Liver (tissue), 9 donors: ENCODE results near the gene SLC2A5. TPM values are rescaled to one million over a fixed set of nuclear protein-coding genes. Genes with fewer than 3 reads are reported as not detected.

Experiments
- DNase-seq: peaks from one replicate; pipeline ENCODE4 v3.0.0-alpha.2; 2017; ENCODE audit warnings: low spot score
- H3K27ac ChIP-seq, 2 donors: one replicate each; pipeline ENCODE4 v1.7.0; 2013; ENCODE audit warnings: inconsistent platforms in 2 of 2, low read length in 2 of 2, control low read depth in 1 of 2, low read depth in 1 of 2, mild to moderate bottlenecking in 1 of 2
- H3K27me3 ChIP-seq, 4 donors: one replicate each; pipeline versions ENCODE4 v1.6.1 to v1.7.0; 2013; ENCODE audit warnings: low read length in 3 of 4, inconsistent platforms in 1 of 4, mild to moderate bottlenecking in 1 of 4, moderate library complexity in 1 of 4; ENCODE audit not compliant: control insufficient read depth in 4 of 4, insufficient read depth in 4 of 4
- H3K36me3 ChIP-seq, 4 donors: one replicate each; pipeline versions ENCODE4 v1.6.1 to v1.7.0; 2013; ENCODE audit warnings: low read length in 3 of 4, mild to moderate bottlenecking in 3 of 4, low read depth in 1 of 4, moderate library complexity in 1 of 4; ENCODE audit not compliant: control insufficient read depth in 4 of 4, insufficient read depth in 3 of 4
- H3K4me1 ChIP-seq, 4 donors: one replicate each; pipeline versions ENCODE4 v1.6.1 to v1.7.0; 2013; ENCODE audit warnings: low read length in 3 of 4, mild to moderate bottlenecking in 3 of 4, moderate library complexity in 1 of 4; ENCODE audit not compliant: control insufficient read depth in 4 of 4, insufficient read depth in 4 of 4
- H3K4me3 ChIP-seq, 3 donors: one replicate each; pipeline versions ENCODE4 v1.6.1 to v1.7.0; 2013; ENCODE audit warnings: low read length in 3 of 3, control low read depth in 1 of 3, low read depth in 1 of 3, mild to moderate bottlenecking in 1 of 3
- H3K9ac ChIP-seq, 2 donors: one replicate each; pipeline ENCODE4 v1.7.0; 2013; ENCODE audit warnings: low read length in 2 of 2, mild to moderate bottlenecking in 2 of 2, moderate library complexity in 2 of 2, control low read depth in 1 of 2, low read depth in 1 of 2
- H3K9me3 ChIP-seq, 4 donors: one replicate each; pipeline versions ENCODE4 v1.6.1 to v1.7.0; 2013; ENCODE audit warnings: low read length in 3 of 4; ENCODE audit not compliant: control insufficient read depth in 4 of 4
- CTCF ChIP-seq: fragments of 150-350 bp; IDR thresholded peaks from 2 replicates; pipeline ENCODE4 v1.5.1; 2017; ENCODE audit warnings: improper control_type of control experiment, low read depth, low read length; ENCODE audit not compliant: missing input control
- EGR1 ChIP-seq, 2 donors: IDR thresholded peaks; 2 replicates each; pipeline ENCODE4 v1.6.1; 2016 to 2018; ENCODE audit warnings: antibody characterized with exemption in 2 of 2, low read depth in 2 of 2
- GABPA ChIP-seq, 2 donors: IDR thresholded peaks in 1 of 2; conservative IDR thresholded peaks in 1 of 2; 2 replicates each; pipeline ENCODE4 v1.6.1; 2016; ENCODE audit warnings: antibody characterized with exemption in 2 of 2, mild to moderate bottlenecking in 1 of 2, moderate library complexity in 1 of 2
- HNF4A ChIP-seq, 2 donors: conservative IDR thresholded peaks; 2 replicates each; pipeline ENCODE4 v1.6.1; 2016; ENCODE audit warnings: antibody characterized with exemption in 2 of 2, mild to moderate bottlenecking in 2 of 2
- HNF4G ChIP-seq: IDR thresholded peaks from 2 replicates; pipeline ENCODE4 v1.6.1; 2016; ENCODE audit warnings: antibody characterized with exemption
- JUND ChIP-seq, 2 donors: IDR thresholded peaks; 2 replicates each; pipeline ENCODE4 v1.6.1; 2016; ENCODE audit warnings: antibody characterized with exemption in 2 of 2
- NR2F2 ChIP-seq: IDR thresholded peaks from 2 replicates; pipeline ENCODE4 v1.6.1; 2016; ENCODE audit warnings: antibody characterized with exemption
- RAD21 ChIP-seq, 2 donors: IDR thresholded peaks; 2 replicates each; pipeline ENCODE4 v1.6.1; 2016; ENCODE audit warnings: antibody characterized with exemption in 2 of 2, mild to moderate bottlenecking in 2 of 2
- REST ChIP-seq: IDR thresholded peaks from 2 replicates; pipeline ENCODE4 v1.6.1; 2016; ENCODE audit warnings: antibody characterized with exemption, mild to moderate bottlenecking
- RXRA ChIP-seq, 2 donors: IDR thresholded peaks; 2 replicates each; pipeline ENCODE4 v1.6.1; 2017 to 2018; ENCODE audit warnings: antibody characterized with exemption in 2 of 2, mild to moderate bottlenecking in 1 of 2
- SP1 ChIP-seq: IDR thresholded peaks from 2 replicates; pipeline ENCODE4 v1.6.1; 2018; ENCODE audit warnings: antibody characterized with exemption, mild to moderate bottlenecking
- TAF1 ChIP-seq: conservative IDR thresholded peaks from 2 replicates; pipeline ENCODE4 v1.6.1; 2016; ENCODE audit warnings: antibody characterized with exemption, mild to moderate bottlenecking
- YY1 ChIP-seq: IDR thresholded peaks from 2 replicates; pipeline ENCODE4 v1.6.1; 2016; ENCODE audit warnings: antibody characterized with exemption, mild to moderate bottlenecking
- WGBS: extraction: QIAGEN DNeasy Blood & Tissue Kit; methylation state at CpG from one replicate; pipeline ENCODE4 v1.1.7; 2013; 5-methylcytosine and 5-hydroxymethylcytosine counted together
- polyA plus RNA-seq, 2 donors: library from polyadenylated mRNA; stranded (reverse) in 1 of 2; unstranded in 1 of 2; fragments of 200-250 nt in 1 of 2; fragments of >200 nt in 1 of 2; fragmentation: Nextera tagmentation in 1 of 2; extraction: Ambion mirVana in 1 of 2; gene quantifications; one replicate each; pipeline versions ENCODE4 v1.2.1 to v1.2.3, GENCODE V29; 2013 to 2015
- total RNA-seq, 2 donors: library from RNA; depleted of rRNA; stranded (reverse); fragments of >200 nt; gene quantifications; one replicate each; pipeline ENCODE4 v1.2.3, GENCODE V29; 2014
- TF ChIP-seq, protein P1 (sequence below): IDR thresholded peaks from 2 replicates; pipeline ENCODE4 v1.6.1; 2016; ENCODE audit warnings: antibody characterized with exemption
- TF ChIP-seq, protein P2 (sequence below): IDR thresholded peaks from 2 replicates; pipeline ENCODE4 v1.6.1; 2016; ENCODE audit warnings: antibody characterized with exemption
- TF ChIP-seq, protein P3 (sequence below): IDR thresholded peaks from 2 replicates; pipeline ENCODE4 v1.6.1; 2016; ENCODE audit warnings: antibody characterized with exemption
- donor health status: healthy.
- donor health status: healthy.
- donor health status: healthy.
- donor health status: healthy.
- donor health status: healthy.

SLC2A5 gene
- total and polyA plus RNA-seq, 4 donors, result 0.07 to 1.6 (median 0.13) TPM

DNA sequence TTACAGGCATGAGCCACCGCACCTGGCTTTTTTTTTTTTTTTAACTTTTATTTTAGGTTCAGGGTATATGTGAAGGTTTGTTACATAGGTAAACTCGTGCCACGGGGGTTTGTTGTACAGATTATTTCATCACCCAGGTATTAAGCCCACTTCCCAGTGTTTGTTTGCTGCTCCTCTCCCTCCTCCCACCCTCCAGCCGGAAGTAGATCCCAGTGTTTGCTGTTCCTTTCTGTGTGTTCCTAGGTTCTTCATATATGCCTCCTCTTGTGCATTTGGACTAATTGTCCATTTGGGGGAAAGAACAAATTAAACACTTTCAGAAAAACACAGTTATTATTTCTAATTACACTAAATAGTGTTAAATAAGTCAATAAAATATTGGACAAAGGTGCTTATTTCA, 42.1 kb downstream of the SLC2A5 start:
- Histone ChIP-seq H3K4me3 (no peak overlapping the region), H3K27me3 (no peaks in the 10 kb centered on the region), H3K36me3 (no peaks in the 10 kb centered on the region), H3K4me1 (no peaks in the 10 kb centered on the region), H3K9ac (no peak overlapping the region), H3K9me3 (peaks cover 0 to 9% (median 3%) of the 10 kb centered on the region in 4 donors), H3K27ac (no peak overlapping the region)
- WGBS, result 75% methylated on average over 4 of the region's 4 CpGs
- DNase-seq, result no peak
- TF ChIP-seq CTCF (no peak), EGR1 (IDR thresholded peaks at IDR 0.05; ENCODE audit: low read depth in 2 of 2) (no peak), REST (no peak)
- TF ChIP-seq, protein P1, sequence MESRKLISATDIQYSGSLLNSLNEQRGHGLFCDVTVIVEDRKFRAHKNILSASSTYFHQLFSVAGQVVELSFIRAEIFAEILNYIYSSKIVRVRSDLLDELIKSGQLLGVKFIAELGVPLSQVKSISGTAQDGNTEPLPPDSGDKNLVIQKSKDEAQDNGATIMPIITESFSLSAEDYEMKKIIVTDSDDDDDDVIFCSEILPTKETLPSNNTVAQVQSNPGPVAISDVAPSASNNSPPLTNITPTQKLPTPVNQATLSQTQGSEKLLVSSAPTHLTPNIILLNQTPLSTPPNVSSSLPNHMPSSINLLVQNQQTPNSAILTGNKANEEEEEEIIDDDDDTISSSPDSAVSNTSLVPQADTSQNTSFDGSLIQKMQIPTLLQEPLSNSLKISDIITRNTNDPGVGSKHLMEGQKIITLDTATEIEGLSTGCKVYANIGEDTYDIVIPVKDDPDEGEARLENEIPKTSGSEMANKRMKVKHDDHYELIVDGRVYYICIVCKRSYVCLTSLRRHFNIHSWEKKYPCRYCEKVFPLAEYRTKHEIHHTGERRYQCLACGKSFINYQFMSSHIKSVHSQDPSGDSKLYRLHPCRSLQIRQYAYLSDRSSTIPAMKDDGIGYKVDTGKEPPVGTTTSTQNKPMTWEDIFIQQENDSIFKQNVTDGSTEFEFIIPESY, result no peak

DNA sequence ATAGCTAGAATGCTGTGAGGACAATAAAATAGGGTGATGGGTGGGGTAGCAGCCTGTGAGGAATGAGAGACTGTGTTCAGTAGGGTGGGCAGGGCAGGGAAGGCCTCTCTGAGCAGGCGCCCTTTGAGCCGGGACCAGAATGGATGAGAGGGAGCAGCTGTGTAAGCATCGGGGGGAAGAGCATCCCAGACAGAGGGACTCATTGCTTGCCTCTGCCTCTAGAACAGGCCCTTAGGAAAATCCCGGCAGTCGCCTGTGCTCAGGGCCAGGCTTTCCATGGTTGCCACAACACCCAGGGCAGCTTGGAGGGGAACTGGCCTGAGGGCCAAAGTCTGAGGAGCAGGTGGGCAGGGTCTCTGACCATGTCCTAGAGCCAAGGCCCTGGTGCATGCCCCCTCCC, 44.0 kb downstream of the SLC2A5 start:
- H3K9me3 ChIP-seq, result no peaks in the 10 kb centered on the region
- no peak for DNase-seq
- H3K36me3 ChIP-seq, result no peaks in the 10 kb centered on the region
- TF ChIP-seq HNF4A (conservative IDR thresholded peaks at IDR 0.05) (no peak), REST (no peak), SP1 (no peak), NR2F2 (no peak), JUND (IDR thresholded peaks at IDR 0.05) (no peak), RAD21 (IDR thresholded peaks at IDR 0.05) (no peak), GABPA (IDR thresholded peaks at IDR 0.05 in 1 of 2, conservative IDR thresholded peaks at IDR 0.05 in 1 of 2) (no peak), RXRA (IDR thresholded peaks at IDR 0.05) (no peak), TAF1 (no peak), CTCF (no peak), HNF4G (no peak), EGR1 (IDR thresholded peaks at IDR 0.05; ENCODE audit: low read depth in 2 of 2) (no peak), YY1 (no peak)
- TF ChIP-seq, protein P2, sequence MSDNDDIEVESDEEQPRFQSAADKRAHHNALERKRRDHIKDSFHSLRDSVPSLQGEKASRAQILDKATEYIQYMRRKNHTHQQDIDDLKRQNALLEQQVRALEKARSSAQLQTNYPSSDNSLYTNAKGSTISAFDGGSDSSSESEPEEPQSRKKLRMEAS, result no peak
- TF ChIP-seq, protein P3, sequence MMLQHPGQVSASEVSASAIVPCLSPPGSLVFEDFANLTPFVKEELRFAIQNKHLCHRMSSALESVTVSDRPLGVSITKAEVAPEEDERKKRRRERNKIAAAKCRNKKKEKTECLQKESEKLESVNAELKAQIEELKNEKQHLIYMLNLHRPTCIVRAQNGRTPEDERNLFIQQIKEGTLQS, result no peak
- 84% methylated on average over 5 of the region's 5 CpGs for WGBS
- H3K9ac ChIP-seq, result no peak overlapping the region
- no peak overlapping the region for H3K27ac ChIP-seq
- H3K27me3 ChIP-seq, result no peaks in the 10 kb centered on the region
- no peaks in the 10 kb centered on the region for H3K4me1 ChIP-seq
- H3K4me3 ChIP-seq, result no peak overlapping the region
